Effector memory CD4-positive, alpha-beta T cell (primary cell): ENCODE measurements around the gene TREML4.

ENCODE experiments used
- DNase-seq, 3 donors: peaks; one replicate each; pipeline ENCODE4 v3.0.0-alpha.2; 2020
- H3K27ac ChIP-seq: 2 replicates; pipeline ENCODE4 v1.7.0; 2013; ENCODE audit warnings: mild to moderate bottlenecking, low read length, moderate library complexity; ENCODE audit not compliant: insufficient read depth, poor library complexity, severe bottlenecking
- H3K27me3 ChIP-seq: replicated peaks from 2 replicates; pipeline ENCODE4 v1.7.0; 2013; ENCODE audit warnings: mild to moderate bottlenecking, low read length; ENCODE audit not compliant: insufficient read depth, control insufficient read depth, poor library complexity, severe bottlenecking
- H3K36me3 ChIP-seq: 2 replicates; pipeline ENCODE4 v1.7.0; 2013; ENCODE audit warnings: mild to moderate bottlenecking, low read length, moderate library complexity; ENCODE audit not compliant: control insufficient read depth, insufficient read depth
- H3K4me1 ChIP-seq: 2 replicates; pipeline ENCODE4 v1.7.0; 2013; ENCODE audit warnings: low read length, mild to moderate bottlenecking; ENCODE audit not compliant: control insufficient read depth, insufficient read depth, poor library complexity, severe bottlenecking
- H3K4me3 ChIP-seq: 2 replicates; pipeline ENCODE4 v1.7.0; 2013; ENCODE audit warnings: low read length, low read depth, mild to moderate bottlenecking; ENCODE audit not compliant: insufficient read depth, poor library complexity, severe bottlenecking
- H3K9me3 ChIP-seq: 2 replicates; pipeline ENCODE4 v1.7.0; 2013; ENCODE audit warnings: mild to moderate bottlenecking, low read length, moderate library complexity; ENCODE audit not compliant: control insufficient read depth

The TREML4 gene

GRCh38 chr6:41247882-41248705, 19.9 kb downstream of the TREML4 start:
- Histone ChIP-seq H3K9me3 (no peaks in the 10 kb centered on the region), H3K27ac (no peak overlapping the region), H3K4me3 (no peak overlapping the region), H3K4me1 (peaks cover 3% of the 10 kb centered on the region), H3K27me3 (no peaks in the 10 kb centered on the region), H3K36me3 (no peaks in the 10 kb centered on the region)
- no peak for DNase-seq

GRCh38 chr6:41252401-41253169, 24.4 kb downstream of the TREML4 start:
- no peak for DNase-seq
- no peaks in the 10 kb centered on the region for H3K36me3 ChIP-seq
- no peaks in the 10 kb centered on the region for H3K27me3 ChIP-seq
- H3K9me3 ChIP-seq: no peaks in the 10 kb centered on the region
- H3K27ac ChIP-seq: no peak overlapping the region
- no peak overlapping the region for H3K4me3 ChIP-seq
- no peaks in the 10 kb centered on the region for H3K4me1 ChIP-seq

DNA sequence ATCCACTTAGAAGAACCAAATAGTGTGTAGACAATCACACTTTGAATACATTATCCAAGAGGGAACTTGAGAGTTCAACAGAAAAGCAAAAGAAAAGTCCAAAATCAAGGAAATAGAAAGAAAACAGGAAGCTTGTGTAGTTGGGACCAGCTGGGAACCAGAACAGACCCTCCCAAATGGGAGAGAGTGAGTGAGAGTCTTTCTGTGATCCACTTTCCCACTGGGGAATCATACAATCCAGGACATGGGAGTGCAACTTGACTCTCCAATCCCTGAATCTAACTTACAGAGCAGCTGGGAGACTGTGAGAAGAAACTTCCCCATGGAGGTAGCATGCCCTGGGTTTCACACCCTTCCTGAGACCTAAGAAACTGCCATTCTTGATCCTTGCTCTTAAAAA, 27.0 kb downstream of the TREML4 start:
- DNase-seq: no peak
- Histone ChIP-seq H3K4me3 (no peak overlapping the region), H3K27ac (no peak overlapping the region), H3K36me3 (no peaks in the 10 kb centered on the region), H3K4me1 (no peaks in the 10 kb centered on the region), H3K9me3 (no peaks in the 10 kb centered on the region), H3K27me3 (no peaks in the 10 kb centered on the region)

DNA sequence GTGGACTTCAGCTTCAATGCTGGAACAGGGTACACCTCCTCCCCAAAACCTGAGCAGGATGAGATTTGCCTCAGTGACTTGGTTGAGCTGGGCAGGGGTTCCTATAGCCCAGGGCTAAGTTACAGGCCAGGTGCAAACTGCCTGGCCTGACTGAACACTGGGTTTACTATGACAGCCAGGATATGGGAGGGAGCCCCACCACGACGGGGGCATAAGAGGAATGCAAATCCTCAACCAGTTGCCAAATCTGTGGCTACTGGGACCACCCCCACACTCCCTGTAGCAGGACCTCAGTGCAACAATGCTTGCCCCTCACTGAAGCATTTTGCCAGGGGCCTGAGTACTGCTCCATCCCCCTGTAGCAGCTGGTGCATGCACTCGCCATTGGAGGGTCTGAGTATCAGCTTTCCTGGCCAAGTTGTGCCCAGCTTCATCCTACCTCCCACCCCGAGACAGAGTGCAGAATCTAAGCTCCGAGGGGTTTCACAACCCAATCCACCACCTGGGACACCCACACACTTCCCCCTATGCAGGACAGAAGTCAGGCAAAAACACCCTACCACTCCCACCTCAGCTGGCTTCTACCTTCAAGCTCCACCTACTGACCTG, 27.6 kb downstream of the TREML4 start:
- Histone ChIP-seq H3K27ac (no peak overlapping the region), H3K27me3 (no peaks in the 10 kb centered on the region), H3K9me3 (no peaks in the 10 kb centered on the region), H3K4me1 (no peaks in the 10 kb centered on the region), H3K4me3 (no peak overlapping the region), H3K36me3 (no peaks in the 10 kb centered on the region)
- no peak for DNase-seq

GRCh38 chr6:41256383-41256782, 28.2 kb downstream of the TREML4 start:
- DNase-seq: no peak
- no peaks in the 10 kb centered on the region for H3K4me1 ChIP-seq
- no peak overlapping the region for H3K4me3 ChIP-seq
- no peaks in the 10 kb centered on the region for H3K9me3 ChIP-seq
- H3K27me3 ChIP-seq: no peaks in the 10 kb centered on the region
- H3K36me3 ChIP-seq: no peaks in the 10 kb centered on the region
- no peak overlapping the region for H3K27ac ChIP-seq

DNA sequence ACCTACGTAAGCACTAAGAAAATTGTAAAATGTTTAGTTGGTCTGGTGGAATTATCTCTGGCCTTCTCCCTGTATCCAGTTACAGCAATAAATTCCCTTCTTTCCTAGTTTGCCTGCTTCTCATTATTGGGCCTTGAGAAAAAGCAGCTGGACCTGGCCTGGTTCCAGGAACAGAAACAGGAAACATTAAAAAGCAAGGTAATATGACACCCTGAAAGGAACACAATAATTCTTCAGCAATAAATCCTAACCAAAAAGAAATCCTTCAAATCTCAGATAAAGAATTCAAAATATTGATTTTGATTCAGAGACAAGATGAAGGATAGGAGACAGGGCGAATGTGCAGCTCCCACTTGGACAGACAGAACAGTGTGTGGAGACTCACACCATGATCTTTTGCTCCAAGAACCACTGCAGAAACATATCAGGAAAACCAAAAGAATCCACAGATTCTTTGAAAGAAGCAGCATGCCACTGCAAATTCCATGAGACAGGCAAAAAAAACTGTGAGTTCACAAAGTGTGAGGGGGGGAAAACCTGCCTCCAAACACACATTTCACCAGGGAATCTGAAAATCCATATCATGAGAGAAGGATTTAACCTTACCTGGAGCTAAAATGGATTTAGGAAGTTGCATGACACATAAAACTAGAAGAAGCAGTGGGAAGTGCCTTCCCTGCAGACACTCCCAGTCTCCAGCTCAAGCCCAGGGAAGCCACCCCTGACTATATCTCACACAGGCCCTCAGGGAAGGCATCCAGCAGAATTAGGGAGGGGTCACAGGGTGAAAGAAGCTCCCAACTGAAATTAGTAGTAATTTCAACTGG, 29.4 kb downstream of the TREML4 start:
- H3K36me3 ChIP-seq: no peaks in the 10 kb centered on the region
- H3K4me1 ChIP-seq: no peaks in the 10 kb centered on the region
- no peaks in the 10 kb centered on the region for H3K9me3 ChIP-seq
- no peak overlapping the region for H3K27ac ChIP-seq
- no peaks in the 10 kb centered on the region for H3K27me3 ChIP-seq
- H3K4me3 ChIP-seq: no peak overlapping the region
- DNase-seq: no peak

- no peak overlapping the region for H3K4me3 ChIP-seq
- DNase-seq: no peak
- no peaks in the 10 kb centered on the region for H3K9me3 ChIP-seq
- H3K4me1 ChIP-seq: no peaks in the 10 kb centered on the region
- H3K36me3 ChIP-seq: no peaks in the 10 kb centered on the region
- H3K27me3 ChIP-seq: no peaks in the 10 kb centered on the region
- H3K27ac ChIP-seq: no peak overlapping the region
Observed at GRCh38 chr6:41258196-41258493, 30.0 kb downstream of the TREML4 start.

- H3K4me1 ChIP-seq: no peaks in the 10 kb centered on the region
- DNase-seq: no peak
- H3K27me3 ChIP-seq: no peaks in the 10 kb centered on the region
- no peak overlapping the region for H3K4me3 ChIP-seq
- no peaks in the 10 kb centered on the region for H3K9me3 ChIP-seq
- H3K27ac ChIP-seq: no peak overlapping the region
- H3K36me3 ChIP-seq: no peaks in the 10 kb centered on the region
Observed at GRCh38 chr6:41262401-41262800, 34.3 kb downstream of the TREML4 start.

- no peaks in the 10 kb centered on the region for H3K9me3 ChIP-seq
- no peaks in the 10 kb centered on the region for H3K4me1 ChIP-seq
- no peaks in the 10 kb centered on the region for H3K27me3 ChIP-seq
- H3K4me3 ChIP-seq: no peak overlapping the region
- no peaks in the 10 kb centered on the region for H3K36me3 ChIP-seq
- H3K27ac ChIP-seq: no peak overlapping the region
- no peak for DNase-seq
Observed at GRCh38 chr6:41263267-41263666, 35.1 kb downstream of the TREML4 start.
